Heart left ventricle (tissue), 16 donors: ENCODE measurements around the gene SLC38A7. TPM values are rescaled to one million over a fixed set of nuclear protein-coding genes. Genes with fewer than 3 reads are reported as not detected.

Source experiments
- ATAC-seq, 4 donors: fragments of 200-7000 bp; cut with Tn5 transposase; one replicate each; pipeline ENCODE4 v1.9.1; 2020 to 2022; ENCODE audit warnings: moderate library complexity in 4 of 4, mild to moderate bottlenecking in 3 of 4, moderate number of reproducible peaks in 1 of 4
- DNase-seq, 5 donors: peaks; one replicate each; pipeline ENCODE4 v3.0.0-alpha.2; 2020
- H3K27ac ChIP-seq, 12 donors: fragments of 200-600 bp; sonication (generic) in 4 of 12; one replicate each; pipeline versions ENCODE4 v1.5.0 to v1.8.0; 2016 to 2022; ENCODE audit warnings: mild to moderate bottlenecking in 2 of 12
- H3K27me3 ChIP-seq, 9 donors: fragments of 200-600 bp; sonication (generic) in 2 of 9; one replicate each; pipeline versions ENCODE4 v1.5.1 to v1.8.0; 2016 to 2022; ENCODE audit warnings: mild to moderate bottlenecking in 3 of 9
- H3K36me3 ChIP-seq, 9 donors: fragments of 200-600 bp; sonication (generic) in 2 of 9; one replicate each; pipeline versions ENCODE4 v1.5.0 to v1.8.0; 2018 to 2022; ENCODE audit warnings: mild to moderate bottlenecking in 2 of 9
- H3K4me1 ChIP-seq, 12 donors: fragments of 200-600 bp; sonication (generic) in 4 of 12; one replicate each; pipeline versions ENCODE4 v1.5.0 to v1.8.0; 2016 to 2022; ENCODE audit warnings: mild to moderate bottlenecking in 3 of 12
- H3K4me3 ChIP-seq, 12 donors: fragments of 200-600 bp; sonication (generic) in 4 of 12; one replicate each; pipeline versions ENCODE4 v1.5.0 to v1.8.0; 2017 to 2022; ENCODE audit warnings: mild to moderate bottlenecking in 9 of 12, moderate library complexity in 4 of 12
- H3K9me3 ChIP-seq, 12 donors: fragments of 200-600 bp; sonication (generic) in 4 of 12; one replicate each; pipeline versions ENCODE4 v1.5.0 to v1.8.0; 2016 to 2022; ENCODE audit warnings: mild to moderate bottlenecking in 1 of 12
- POLR2A ChIP-seq, 2 donors: fragments of 450-650 bp; IDR thresholded peaks; one replicate each; pipeline ENCODE4 v1.6.1; 2017; ENCODE audit warnings: antibody characterized with exemption in 2 of 2, mild to moderate bottlenecking in 2 of 2, moderate library complexity in 2 of 2
- WGBS, 4 donors: extraction: QIAGEN DNeasy Blood & Tissue Kit in 2 of 4; methylation state at CpG; one replicate each; pipeline versions ENCODE4 v1.1.5 to v1.1.7; 2013 to 2018; 5-methylcytosine and 5-hydroxymethylcytosine counted together
- intact Hi-C, 10 donors: fragments of 100-400 bp; cut with DNase I; formaldehyde crosslinking; loops; one replicate each; pipeline versions ENCODE4 v1.11.1 to v1.14.2; 2022
- polyA plus RNA-seq, 2 donors: library from polyadenylated mRNA; stranded (reverse); fragments of 200-250 nt; gene quantifications; one replicate each; pipeline ENCODE4 v1.2.3, GENCODE V29; 2013
- total RNA-seq, 9 donors: library from RNA; depleted of rRNA in 2 of 9; stranded (reverse); fragments of >200 nt in 2 of 9; fragmentation: NEBNext Ultra II Directional in 3 of 9; extraction: Animal tissue kit (Norgen Biotek cat#: 25700) in 3 of 9; gene quantifications; one replicate each; pipeline versions ENCODE4 v1.1.0 to v1.2.4, GENCODE V29; 2016 to 2023
- TF ChIP-seq, protein P1 (sequence below), 12 donors: fragments of 200-600 bp; sonication (generic) in 4 of 12; IDR thresholded peaks; one replicate each; pipeline versions ENCODE4 v1.5.0 to v1.8.0; 2018 to 2022; ENCODE audit warnings: antibody characterized with exemption in 12 of 12, mild to moderate bottlenecking in 5 of 12
- donor health status: ischemic (EF 13 %, LVEDD 7.1; RV severe dilation, severe dysfunction).
- donor health status: healthy with polysubstance abuse.
- donor health status: DM: no; HTN: yes; CAD: no.
- donor health status: DM: no; HTN: no; CAD: no.
- donor health status: ischemic (EF 25% LVEDD 6.9; RV normal size, moderate dysfunction).
- donor health status: ischemic (EF 25% LVEDD 5.7; RV mildly dilated, moderate dysfunction).
- donor health status: healthy.
- donor health status: DM: yes; HTN: yes; CAD: no.
- donor health status: ischemic (EF 35%, LVEDD 5.7; RV mildly dilated, moderate dysfunction).
- donor health status: nonischemic (EF 11% LVEDD 7.7; RV severe dilation, severe dysfunction).
- donor health status: DM: yes; HTN: yes; CAD: no.
- donor health status: PGD.
- donor health status: ischemic (EF 29% LVEDD 5.4; RV normal size, mild dysfunction).
- donor health status: nonischemic (EF 23%, LVEDD 6.1; RV moderate dilation, normal function).

Gene SLC38A7
- total and polyA plus RNA-seq, 11 donors = 18.4 to 38.8 (median 30.4) TPM

DNA sequence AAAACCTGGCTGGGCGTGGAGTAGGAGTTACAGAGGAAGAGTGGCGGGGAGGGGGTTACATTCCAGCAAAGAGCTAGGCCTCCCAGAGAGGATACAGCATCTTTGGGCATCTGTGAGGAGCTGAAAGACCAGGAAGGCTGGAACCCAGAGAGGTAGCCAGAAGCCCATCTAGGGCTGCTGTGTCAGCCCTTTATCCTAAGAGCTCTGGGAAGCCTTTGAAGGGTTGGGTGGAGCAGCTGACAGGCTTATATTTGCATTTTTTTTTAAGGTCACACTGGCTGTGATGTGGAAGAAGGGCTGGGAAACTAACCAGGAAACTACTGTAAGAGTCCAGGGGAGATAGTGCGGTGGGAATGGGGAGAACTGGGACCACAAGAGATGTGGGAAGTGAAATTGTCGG is 48.1 kb downstream of the SLC38A7 start:
- ATAC-seq (no peak), DNase-seq (no peak)
- 86 to 93% (median 87%) methylated on average over 4 of the region's 4 CpGs for WGBS, 4 donors
- no peak overlapping the region for H3K4me3 ChIP-seq
- intact Hi-C loops = loop anchor here in 5 of 10 donors (5.0 to 10.0 kb wide), 3 partner anchors 122 to 302 kb away; partner anchors contain the start of gene SETD6 (in 1 of the 5)
- no peaks in the 10 kb centered on the region for H3K27me3 ChIP-seq
- TF ChIP-seq POLR2A (IDR thresholded peaks at IDR 0.05) = no peak
- TF ChIP-seq, protein P1, sequence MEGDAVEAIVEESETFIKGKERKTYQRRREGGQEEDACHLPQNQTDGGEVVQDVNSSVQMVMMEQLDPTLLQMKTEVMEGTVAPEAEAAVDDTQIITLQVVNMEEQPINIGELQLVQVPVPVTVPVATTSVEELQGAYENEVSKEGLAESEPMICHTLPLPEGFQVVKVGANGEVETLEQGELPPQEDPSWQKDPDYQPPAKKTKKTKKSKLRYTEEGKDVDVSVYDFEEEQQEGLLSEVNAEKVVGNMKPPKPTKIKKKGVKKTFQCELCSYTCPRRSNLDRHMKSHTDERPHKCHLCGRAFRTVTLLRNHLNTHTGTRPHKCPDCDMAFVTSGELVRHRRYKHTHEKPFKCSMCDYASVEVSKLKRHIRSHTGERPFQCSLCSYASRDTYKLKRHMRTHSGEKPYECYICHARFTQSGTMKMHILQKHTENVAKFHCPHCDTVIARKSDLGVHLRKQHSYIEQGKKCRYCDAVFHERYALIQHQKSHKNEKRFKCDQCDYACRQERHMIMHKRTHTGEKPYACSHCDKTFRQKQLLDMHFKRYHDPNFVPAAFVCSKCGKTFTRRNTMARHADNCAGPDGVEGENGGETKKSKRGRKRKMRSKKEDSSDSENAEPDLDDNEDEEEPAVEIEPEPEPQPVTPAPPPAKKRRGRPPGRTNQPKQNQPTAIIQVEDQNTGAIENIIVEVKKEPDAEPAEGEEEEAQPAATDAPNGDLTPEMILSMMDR (IDR thresholded peaks at IDR 0.05) = no peak
- H3K4me1 ChIP-seq = no peaks in the 10 kb centered on the region
- H3K27ac ChIP-seq = no peak overlapping the region
- H3K9me3 ChIP-seq = no peaks in the 10 kb centered on the region
- no peaks in the 10 kb centered on the region for H3K36me3 ChIP-seq

DNA sequence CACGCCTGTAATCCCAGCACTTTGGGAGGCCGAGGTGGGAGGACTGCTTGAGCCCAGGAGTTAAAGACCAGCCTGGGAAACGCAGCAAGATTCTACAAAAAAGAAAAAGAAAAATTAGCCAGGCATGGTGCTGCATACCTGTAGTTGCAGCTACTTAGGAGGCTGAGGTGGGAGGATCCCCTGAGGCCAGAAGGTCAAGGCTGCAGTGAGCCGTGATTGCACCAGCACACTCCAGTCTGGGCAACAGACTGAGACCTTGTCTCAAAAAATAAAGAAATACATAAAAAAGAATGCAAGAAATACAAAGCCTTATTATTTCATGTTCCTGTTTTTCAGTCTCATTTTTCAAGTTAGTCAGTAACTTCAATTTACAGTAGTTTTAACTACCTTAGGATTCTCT is 49.1 kb downstream of the SLC38A7 start:
- no peak overlapping the region for H3K4me3 ChIP-seq
- peaks cover 0 to 4% (median 0%) of the 10 kb centered on the region in 12 donors for H3K4me1 ChIP-seq
- H3K27ac ChIP-seq = no peak overlapping the region
- no peaks in the 10 kb centered on the region for H3K36me3 ChIP-seq
- intact Hi-C loops = loop anchor here in 5 of 10 donors (5.0 to 10.0 kb wide), 3 partner anchors 121 to 301 kb away; partner anchors contain the start of gene SETD6 (in 1 of the 5)
- WGBS, 4 donors = 88 to 93% (median 90%) methylated on average over 4 of the region's 4 CpGs
- ATAC-seq = no peak
- H3K27me3 ChIP-seq = no peaks in the 10 kb centered on the region
- DNase-seq = no peak
- no peaks in the 10 kb centered on the region for H3K9me3 ChIP-seq
- TF ChIP-seq, protein P1 (IDR thresholded peaks at IDR 0.05) = no peak
- TF ChIP-seq POLR2A (IDR thresholded peaks at IDR 0.05) = no peak

DNA sequence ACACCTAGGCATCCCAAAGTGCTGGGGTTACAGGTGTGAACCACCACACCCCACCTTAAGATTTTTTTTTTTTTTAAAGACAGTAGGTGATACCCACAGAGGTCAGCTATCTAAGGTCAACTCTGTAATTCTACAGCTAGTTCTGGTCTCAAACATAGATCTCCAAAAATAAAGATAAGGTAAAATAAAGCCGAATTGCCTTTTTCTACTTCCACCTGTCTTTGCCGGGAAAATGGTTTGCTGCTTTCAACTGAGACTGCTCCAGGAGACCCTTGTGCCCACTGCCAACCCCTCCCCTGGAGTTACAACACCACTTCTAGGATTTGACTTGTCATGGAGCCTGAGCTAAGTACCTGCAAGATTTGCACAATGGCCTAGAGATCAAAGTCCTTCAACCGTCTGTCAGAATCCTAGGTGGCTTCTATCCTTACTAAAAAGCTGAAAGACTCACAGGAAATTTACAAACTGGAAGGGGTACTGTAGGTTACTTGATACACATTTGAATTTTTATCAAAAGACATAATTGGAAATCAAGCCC is 50.2 kb downstream of the SLC38A7 start:
- DNase-seq (no peak), ATAC-seq (no peak)
- intact Hi-C loops = loop anchor here in 5 of 10 donors (10.0 kb wide), 2 partner anchors 120 to 300 kb away; partner anchors contain the start of gene SETD6 (in 1 of the 5)
- TF ChIP-seq, protein P1 (IDR thresholded peaks at IDR 0.05) = no peak
- TF ChIP-seq POLR2A (IDR thresholded peaks at IDR 0.05) = no peak
- Histone ChIP-seq H3K4me1 (peaks cover 0 to 5% (median 0%) of the 10 kb centered on the region in 12 donors), H3K36me3 (no peaks in the 10 kb centered on the region), H3K27ac (no peak overlapping the region), H3K9me3 (no peaks in the 10 kb centered on the region), H3K27me3 (no peaks in the 10 kb centered on the region), H3K4me3 (no peak overlapping the region)
- 65 to 86% (median 73%) methylated on average over 3 of the region's 3 CpGs for WGBS, 4 donors

DNA sequence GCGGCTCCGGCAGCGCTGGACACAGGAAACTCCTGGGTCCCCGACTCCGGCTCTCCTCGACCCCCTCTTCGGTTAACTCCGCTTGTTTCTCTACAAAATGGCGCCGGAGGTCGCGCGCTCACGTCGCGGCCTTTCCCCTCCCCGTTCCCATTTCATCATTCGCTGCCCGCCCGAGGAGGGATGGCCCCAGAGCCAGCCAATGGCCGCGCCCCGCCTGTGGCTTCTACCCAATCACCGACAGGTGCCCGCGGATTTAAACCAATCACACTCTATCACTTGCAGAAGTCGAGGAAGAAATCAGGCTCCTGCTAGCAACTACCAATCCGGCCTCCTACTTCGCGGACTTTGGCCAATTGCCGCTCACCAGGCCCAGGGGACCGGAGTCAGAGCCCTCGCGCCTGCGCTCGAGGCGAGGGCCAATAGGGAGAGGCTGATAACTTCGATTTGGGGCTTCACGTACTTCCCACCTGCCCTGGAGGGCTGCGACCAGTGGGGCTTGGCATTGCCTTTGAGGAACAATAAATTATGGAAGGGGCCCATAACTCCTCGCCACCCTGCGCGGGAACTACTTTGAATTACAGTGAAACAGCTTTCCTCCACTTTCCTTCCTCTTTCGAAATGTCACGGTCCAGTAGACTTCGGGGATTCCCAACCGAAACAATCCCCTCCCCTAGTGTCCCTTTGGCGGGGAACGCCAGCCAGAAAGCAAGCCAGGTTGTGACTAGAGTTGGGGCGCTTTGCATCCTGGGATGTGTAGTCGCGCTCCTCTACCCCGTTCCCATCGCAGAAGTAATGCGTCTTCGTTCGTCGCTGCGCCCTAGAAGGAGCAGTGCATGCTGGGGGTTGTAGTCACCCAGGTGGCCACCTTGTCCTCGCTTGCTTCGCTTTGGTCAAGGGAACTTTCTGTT is 54.6 kb downstream of the SLC38A7 start, which contains the start of gene CNOT1:
Gene CNOT1 (minus strand): TSS at position 94 of the 908 bp plus-strand sequence. CDS start 30,489 bp downstream, outside the sequence.
- no peaks in the 10 kb centered on the region for H3K9me3 ChIP-seq
- H3K36me3 ChIP-seq = peaks cover 0 to 8% (median 3%) of the 10 kb centered on the region in 9 donors
- no peaks in the 10 kb centered on the region for H3K27me3 ChIP-seq
- peaks cover 0 to 35% (median 23%) of the 10 kb centered on the region in 12 donors for H3K4me1 ChIP-seq
- peak within 1 kb of the TSS; percentile 95 to 100 (median 98) for H3K27ac ChIP-seq
- H3K4me3 ChIP-seq = peak within 1 kb of the TSS; percentile 66 to 99 (median 88)
- TF ChIP-seq POLR2A (IDR thresholded peaks at IDR 0.05) = peak in 1 of 2 donors; percentile 81
- TF ChIP-seq, protein P1 (IDR thresholded peaks at IDR 0.05) = no peak
- DNase-seq (peak; percentile 98 to 99 (median 98)), ATAC-seq (peak; percentile 93 to 96 (median 96))
- intact Hi-C loops = loop anchor here in 8 of 10 donors (2.0 to 10.0 kb wide), 6 partner anchors 55 to 295 kb away; partner anchors contain the start of genes SETD6 (in 5 of the 8) and SLC38A7 (in 1 of the 8)
- WGBS, 4 donors = 0 to 1% (median 0%) methylated on average over 48 to 61 of the region's 61 CpGs
